HG02852 (cell line): ENCODE results near the gene TGFBR3.

Experiments used
- ATAC-seq: cut with Tn5 transposase; IDR thresholded peaks from one replicate; pipeline ENCODE4 v1.9.1; 2021; ENCODE audit warnings: mild to moderate bottlenecking, moderate library complexity; ENCODE audit not compliant: unreplicated experiment

The TGFBR3 gene

GRCh38 chr1:91718368-91718767 is 167.6 kb downstream of the TGFBR3 start:
- ATAC-seq: no peak

GRCh38 chr1:91717839-91718238 is 168.1 kb downstream of the TGFBR3 start:
- no peak for ATAC-seq

- ATAC-seq: no peak
Measured at GRCh38 chr1:91716339-91716738, 169.6 kb downstream of the TGFBR3 start.

GRCh38 chr1:91715416-91716000 is 170.4 kb downstream of the TGFBR3 start:
- ATAC-seq: no peak

GRCh38 chr1:91714867-91715381 is 171.0 kb downstream of the TGFBR3 start:
- no peak for ATAC-seq

GRCh38 chr1:91712981-91713841 is 172.7 kb downstream of the TGFBR3 start:
- ATAC-seq: peak; percentile 78

GRCh38 chr1:91712393-91712792 is 173.6 kb downstream of the TGFBR3 start:
- ATAC-seq: no peak

GRCh38 chr1:91711504-91712247 is 174.3 kb downstream of the TGFBR3 start:
- ATAC-seq: no peak

- no peak for ATAC-seq
Measured at GRCh38 chr1:91710261-91710660, 175.7 kb downstream of the TGFBR3 start.

- no peak for ATAC-seq
Measured at GRCh38 chr1:91708691-91709090, 177.3 kb downstream of the TGFBR3 start.

GRCh38 chr1:91707890-91708218 is 178.1 kb downstream of the TGFBR3 start:
- ATAC-seq: no peak

GRCh38 chr1:91707114-91707889 is 178.6 kb downstream of the TGFBR3 start:
- no peak for ATAC-seq

- ATAC-seq: no peak
Measured at GRCh38 chr1:91706140-91706957, 179.6 kb downstream of the TGFBR3 start.

GRCh38 chr1:91704746-91705145 is 181.2 kb downstream of the TGFBR3 start:
- no peak for ATAC-seq

- ATAC-seq: no peak
Measured at GRCh38 chr1:91703095-91703494, 182.9 kb downstream of the TGFBR3 start.

GRCh38 chr1:91701472-91701869 is 184.5 kb downstream of the TGFBR3 start:
- ATAC-seq: no peak

GRCh38 chr1:91700771-91701471 is 185.0 kb downstream of the TGFBR3 start:
- ATAC-seq: no peak

- ATAC-seq: no peak
Measured at GRCh38 chr1:91700332-91700731, 185.6 kb downstream of the TGFBR3 start.

GRCh38 chr1:91699339-91699974 is 186.5 kb downstream of the TGFBR3 start:
- ATAC-seq: no peak
